Astrocyte of the spinal cord (primary cell): ENCODE results near the gene GLT8D2.

Experiments used
- DNase-seq: peaks from one replicate; pipeline ENCODE4 v3.0.0; 2011; ENCODE audit warnings: low read depth, low spot score
- H3K4me3 ChIP-seq: 2 replicates; pipeline ENCODE4 v1.5.1; 2011; ENCODE audit warnings: low read depth, mild to moderate bottlenecking, low read length, moderate library complexity
- CTCF ChIP-seq: IDR thresholded peaks from 2 replicates; pipeline ENCODE4 v1.5.1; 2012; ENCODE audit warnings: low read depth, mild to moderate bottlenecking, low read length, inconsistent platforms
- in situ Hi-C: cut with HindIII; loops from 2 replicates; pipeline ENCODE4 v1.10.0; 2017; ENCODE audit warnings: low sequenced_read_pairs

GLT8D2 gene

GRCh38 chr12:104083769-104084475 lies 33.9 kb upstream of the GLT8D2 start:
- no peak for DNase-seq
- TF ChIP-seq CTCF: no peak
- H3K4me3 ChIP-seq: no peak overlapping the region
- in situ Hi-C loops: no loop called here

- no peak for TF ChIP-seq CTCF
- in situ Hi-C loops: no loop called here
- no peak overlapping the region for H3K4me3 ChIP-seq
- DNase-seq: no peak
Measured at GRCh38 chr12:104080764-104081163, 30.8 kb upstream of the GLT8D2 start.

- in situ Hi-C loops: no loop called here
- no peak for TF ChIP-seq CTCF
- no peak for DNase-seq
- H3K4me3 ChIP-seq: no peak overlapping the region
Measured at GRCh38 chr12:104079024-104079423, 29.0 kb upstream of the GLT8D2 start.

- no peak for DNase-seq
- TF ChIP-seq CTCF: no peak
- no peak overlapping the region for H3K4me3 ChIP-seq
- in situ Hi-C loops: no loop called here
Measured at GRCh38 chr12:104073699-104074098, 23.7 kb upstream of the GLT8D2 start.

- peak; percentile 12 for DNase-seq
Measured at GRCh38 chr12:104072099-104072498, 22.1 kb upstream of the GLT8D2 start.

GRCh38 chr12:104064842-104065427 lies 14.9 kb upstream of the GLT8D2 start:
- peak; percentile 9 for DNase-seq
- no peak for TF ChIP-seq CTCF
- in situ Hi-C loops: no loop called here
- H3K4me3 ChIP-seq: peak overlapping the region; percentile 82

More at GRCh38 chr12:104072099-104072498, 22.1 kb upstream of the GLT8D2 start:
- TF ChIP-seq CTCF: no peak
- in situ Hi-C loops: no loop called here
- H3K4me3 ChIP-seq: no peak overlapping the region
